HG02623 (cell line): ENCODE measurements around the gene AARS1.
"Not testable (repeated sequence)": the region's sequence is repeated elsewhere in the genome, so short reads cannot be mapped to it uniquely, and the experiment has no call there.

Source experiments
- ATAC-seq: cut with Tn5 transposase; IDR thresholded peaks from one replicate; pipeline ENCODE4 v1.9.1; 2021; ENCODE audit warnings: moderate library complexity; ENCODE audit not compliant: unreplicated experiment

The AARS1 gene

DNA sequence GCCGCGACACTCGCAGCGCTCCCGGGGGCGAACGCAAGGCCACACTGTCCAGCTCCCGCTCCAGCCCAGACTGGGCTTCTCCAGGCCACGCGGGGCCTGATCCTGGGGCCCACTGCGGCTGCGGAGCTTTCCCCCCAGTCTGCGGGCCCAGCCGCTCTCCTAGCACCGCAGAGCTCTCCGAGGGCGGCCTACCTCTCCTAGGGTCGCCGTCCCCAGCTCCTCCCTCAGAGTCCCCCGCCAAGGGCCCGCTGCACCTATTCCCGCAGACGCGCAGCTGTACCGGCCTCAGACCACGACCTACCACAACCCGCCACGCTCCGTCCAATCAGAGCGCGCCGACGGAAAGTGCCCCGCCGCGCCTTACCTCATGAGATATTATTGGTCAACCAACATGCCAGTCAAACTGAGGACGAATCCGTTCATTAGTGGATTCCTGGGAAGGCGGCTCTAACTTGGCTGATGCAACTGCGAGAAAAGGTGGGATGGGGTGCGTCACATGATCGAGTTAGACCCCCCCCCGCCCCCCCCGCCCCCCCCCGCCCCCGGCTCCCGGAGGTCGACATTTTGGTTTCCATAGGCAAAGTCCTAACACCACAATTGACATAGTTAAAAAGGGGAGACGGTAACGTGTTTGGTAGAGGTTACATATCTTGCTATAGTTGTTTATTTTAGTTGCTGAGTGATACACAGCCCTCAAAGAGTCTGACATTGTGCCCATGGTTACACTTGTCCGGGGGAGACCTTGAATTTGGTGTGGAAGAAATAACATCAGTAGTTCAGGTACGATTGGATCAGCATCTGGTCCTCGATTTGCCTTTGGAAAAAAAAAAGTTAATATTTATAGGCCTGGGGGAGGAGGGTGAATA lies at the start of gene AARS1:
Gene AARS1 (minus strand): TSS at position 278 of the 866 bp plus-strand sequence. CDS start 6,743 bp downstream, outside the sequence.
- ATAC-seq: peak; percentile 95

DNA sequence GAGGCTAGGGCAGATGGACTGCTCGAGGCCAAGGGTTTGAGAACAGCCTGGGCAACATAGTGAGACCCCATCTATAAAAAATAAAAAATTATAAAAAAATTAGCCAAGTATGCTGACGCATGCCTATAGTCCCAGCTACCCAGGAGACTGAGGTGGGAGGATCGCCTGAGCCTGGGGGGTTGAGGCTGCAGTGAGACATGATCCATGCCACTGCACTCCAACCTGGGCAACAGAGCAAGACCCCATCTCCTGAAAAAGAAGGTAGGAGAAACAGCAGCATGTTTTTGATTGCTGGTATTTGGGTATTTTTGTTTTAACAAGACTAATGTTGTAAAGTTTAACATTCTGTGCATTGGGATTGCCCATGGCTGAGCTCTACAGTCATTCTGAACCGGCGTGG lies 48.5 kb upstream of the AARS1 start:
- ATAC-seq: no peak

DNA sequence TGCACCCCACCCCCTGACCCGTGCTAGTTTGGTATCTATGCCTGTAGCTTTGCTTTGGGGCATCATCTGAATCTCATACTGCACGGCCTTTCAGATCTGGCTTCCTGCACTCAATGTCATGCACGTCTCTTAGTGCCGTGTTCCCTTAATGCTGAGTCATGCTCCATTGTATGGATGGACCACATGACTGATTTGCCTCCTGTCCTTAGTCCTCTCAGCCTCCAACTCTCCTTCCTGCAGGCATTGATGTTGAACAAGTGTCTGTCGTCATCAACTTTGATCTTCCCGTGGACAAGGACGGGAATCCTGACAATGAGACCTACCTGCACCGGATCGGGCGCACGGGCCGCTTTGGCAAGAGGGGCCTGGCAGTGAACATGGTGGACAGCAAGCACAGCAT lies 43.4 kb upstream of the AARS1 start:
- not testable (repeated sequence) for ATAC-seq

DNA sequence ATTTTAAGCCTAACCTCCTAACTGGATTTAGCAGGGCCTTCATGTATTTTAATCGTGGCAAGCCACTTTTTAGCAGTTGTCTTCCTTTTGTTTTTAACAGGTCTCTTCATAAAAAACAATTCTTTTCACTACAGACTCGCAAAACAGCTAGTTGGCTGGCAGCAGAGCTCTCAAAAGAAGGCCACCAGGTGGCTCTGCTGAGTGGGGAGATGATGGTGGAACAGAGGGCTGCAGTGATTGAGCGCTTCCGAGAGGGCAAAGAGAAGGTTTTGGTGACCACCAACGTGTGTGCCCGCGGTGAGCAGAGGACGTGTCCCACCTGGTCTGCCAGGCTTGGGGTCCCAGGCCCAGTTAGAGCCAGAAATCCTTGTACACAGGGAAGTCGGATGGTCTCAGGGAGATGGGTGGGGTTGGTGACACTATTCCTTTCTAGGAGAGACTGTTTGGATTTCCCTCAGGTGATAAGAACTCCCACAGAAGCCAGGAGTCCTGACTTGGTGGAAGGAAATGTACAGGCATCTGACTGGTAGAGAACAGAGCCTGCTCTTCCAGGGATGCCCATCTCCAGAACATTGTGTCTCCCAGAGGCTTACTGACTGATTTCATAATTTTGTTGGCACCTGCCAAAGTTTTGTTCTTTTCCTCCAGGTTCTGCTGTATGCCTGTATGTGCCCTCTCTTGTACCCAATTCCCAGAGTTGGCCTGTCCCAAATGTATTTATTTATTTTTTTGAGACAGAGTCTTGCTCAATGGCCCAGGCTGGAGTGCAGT lies 42.5 kb upstream of the AARS1 start:
- ATAC-seq: no peak

DNA sequence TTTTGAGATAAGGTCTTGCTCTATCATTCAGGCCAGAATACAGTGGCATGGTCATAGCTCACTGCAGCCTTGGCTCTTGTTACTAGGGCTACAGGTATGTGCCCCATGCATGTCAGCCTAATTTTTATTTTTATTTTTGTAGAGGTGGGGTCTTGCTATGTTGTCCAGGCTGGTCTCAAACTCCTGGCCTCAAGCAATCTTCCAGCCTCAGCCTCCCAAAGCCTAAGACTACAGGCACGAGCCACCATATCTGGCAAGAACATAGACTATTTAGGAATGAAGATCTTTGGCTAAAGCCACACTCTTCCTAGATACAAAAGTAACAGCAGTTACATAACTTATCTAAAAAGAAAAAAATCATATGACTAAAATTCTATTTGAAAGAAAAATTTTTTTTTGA lies 41.8 kb upstream of the AARS1 start:
- no peak for ATAC-seq

DNA sequence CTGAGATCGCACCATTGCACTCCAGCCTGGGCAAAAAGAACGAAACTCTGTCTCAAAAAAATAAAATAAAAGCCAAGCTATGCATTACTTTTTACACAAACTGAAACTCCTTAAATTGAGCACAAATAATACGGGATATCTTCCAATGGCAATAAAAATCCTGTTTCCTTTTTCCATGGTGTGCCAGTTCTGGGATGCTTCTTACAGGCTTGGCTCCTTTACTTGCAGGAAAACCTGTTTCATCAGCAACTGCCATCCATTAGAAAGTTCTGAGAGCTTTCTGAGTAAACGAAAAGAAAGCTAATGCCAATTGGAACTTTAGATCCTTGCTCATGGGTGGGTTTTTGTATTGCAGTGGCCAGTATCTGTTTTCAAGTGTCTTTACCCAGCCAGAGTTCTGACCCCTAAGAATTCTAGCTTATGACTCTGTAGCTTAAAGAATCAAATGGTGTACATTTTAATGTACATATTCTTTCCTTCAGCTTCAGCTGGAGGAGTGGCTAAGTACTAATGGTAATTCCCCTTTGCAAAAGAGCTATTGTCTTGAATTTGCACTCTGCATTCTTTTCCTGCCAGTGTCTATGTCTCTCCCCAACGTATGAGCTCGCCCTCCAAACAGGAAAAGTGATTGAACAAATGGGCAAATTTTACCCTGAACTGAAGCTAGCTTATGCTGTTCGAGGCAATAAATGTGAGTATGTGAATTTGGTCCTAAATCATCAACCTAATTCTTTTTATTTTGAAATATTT lies 35.9 kb upstream of the AARS1 start:
- no peak for ATAC-seq

DNA sequence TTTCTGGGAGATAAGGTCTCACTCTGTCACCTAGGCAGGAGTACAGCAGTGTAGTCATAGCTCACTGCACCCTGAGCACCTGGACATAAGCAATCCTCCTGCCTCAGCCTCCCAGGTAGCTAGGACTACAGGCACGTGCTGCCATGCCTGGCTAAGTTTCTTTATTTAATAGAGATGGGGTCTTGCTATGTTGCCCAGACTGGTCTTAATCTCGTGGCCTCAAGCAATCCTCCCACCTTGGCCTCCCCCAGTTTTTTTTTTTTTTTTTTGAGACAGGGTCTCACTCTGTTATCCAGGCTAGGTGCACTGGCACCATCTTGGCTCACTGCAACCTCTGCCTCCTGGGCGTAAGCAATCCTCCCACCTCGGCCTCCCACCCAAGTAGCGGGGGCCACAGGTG lies 30.8 kb upstream of the AARS1 start:
- ATAC-seq: no peak

DNA sequence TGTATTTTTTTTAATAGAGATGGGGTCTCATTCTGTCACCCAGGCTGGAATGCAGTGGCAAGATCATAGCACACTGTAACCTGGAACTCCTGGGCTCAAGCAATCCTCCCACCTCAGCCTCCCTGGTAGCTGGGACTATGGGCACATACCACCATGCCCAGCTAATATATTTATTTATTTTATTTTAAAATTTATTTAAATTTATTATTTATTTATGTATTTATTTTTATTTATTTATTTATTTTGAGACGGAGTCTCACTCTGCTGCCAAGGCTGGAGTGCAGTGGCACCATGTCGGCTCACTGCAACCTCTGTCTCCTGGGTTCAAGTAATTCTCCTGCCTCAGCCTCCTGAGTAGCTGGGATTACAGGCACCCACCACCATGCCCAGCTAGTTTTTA lies 18.4 kb upstream of the AARS1 start:
- not testable (repeated sequence) for ATAC-seq

DNA sequence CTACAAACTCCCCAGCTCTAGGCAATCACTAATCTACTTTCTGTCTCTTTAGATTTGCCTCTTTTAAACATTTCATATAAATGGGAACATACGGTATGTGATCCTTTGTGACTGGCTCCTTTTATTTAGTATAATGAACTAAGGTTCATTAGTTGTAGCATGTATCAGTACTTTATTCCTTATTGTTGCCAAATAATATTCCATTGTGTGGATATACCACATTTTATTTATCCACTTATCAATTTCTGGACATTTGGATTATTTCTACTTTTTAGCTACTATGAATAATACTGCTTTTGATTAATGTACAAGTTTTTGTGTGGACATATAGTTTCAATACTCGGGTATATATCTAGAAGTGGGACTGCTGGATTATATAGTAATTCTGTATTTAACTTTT lies 17.6 kb upstream of the AARS1 start:
- no peak for ATAC-seq

DNA sequence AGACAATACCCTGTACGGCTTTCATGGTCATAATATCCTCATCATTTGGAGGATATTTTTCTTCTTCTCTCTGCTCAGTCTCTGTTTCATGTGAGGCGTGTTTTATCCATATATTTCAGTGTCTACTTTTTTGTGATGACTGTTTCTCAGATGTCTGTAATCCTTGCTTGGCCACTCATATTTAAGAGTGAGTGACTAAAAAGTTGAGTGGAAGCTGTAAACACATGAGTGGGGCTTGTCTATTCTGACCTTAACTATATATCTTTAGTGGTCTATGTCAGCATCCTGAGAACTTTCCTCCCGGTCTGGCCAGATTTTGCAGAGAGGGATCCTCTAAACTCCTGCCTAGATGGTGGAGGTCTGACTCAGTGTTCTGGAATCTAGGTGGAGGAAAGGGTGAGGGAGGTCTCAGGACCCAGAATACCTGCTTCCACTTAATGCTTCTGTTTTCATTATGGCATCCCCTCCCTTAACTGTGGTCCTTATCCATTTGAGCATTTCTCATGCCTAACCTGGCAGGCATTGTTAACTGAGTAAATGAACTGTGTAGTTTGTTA lies 15.7 kb upstream of the AARS1 start:
- ATAC-seq: no peak

DNA sequence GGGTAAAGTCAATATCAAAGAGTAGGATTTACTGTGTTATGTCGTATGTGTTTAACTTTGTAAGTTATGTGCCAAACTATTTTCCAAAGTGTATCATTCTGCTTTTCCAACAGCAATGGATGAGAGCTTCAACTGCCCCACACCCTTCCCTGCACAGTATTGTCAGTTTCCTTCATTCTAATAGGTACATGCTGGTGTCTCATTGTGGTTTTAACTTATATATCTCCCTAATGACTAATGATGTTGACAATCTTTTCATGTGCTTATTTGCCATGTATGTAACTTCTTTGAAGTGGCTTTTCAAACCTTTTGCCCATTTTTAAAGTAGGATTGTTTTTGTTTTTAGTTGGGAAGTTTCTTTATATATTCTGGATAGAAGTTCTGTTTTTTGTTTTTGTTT lies 13.4 kb upstream of the AARS1 start:
- ATAC-seq: no peak

DNA sequence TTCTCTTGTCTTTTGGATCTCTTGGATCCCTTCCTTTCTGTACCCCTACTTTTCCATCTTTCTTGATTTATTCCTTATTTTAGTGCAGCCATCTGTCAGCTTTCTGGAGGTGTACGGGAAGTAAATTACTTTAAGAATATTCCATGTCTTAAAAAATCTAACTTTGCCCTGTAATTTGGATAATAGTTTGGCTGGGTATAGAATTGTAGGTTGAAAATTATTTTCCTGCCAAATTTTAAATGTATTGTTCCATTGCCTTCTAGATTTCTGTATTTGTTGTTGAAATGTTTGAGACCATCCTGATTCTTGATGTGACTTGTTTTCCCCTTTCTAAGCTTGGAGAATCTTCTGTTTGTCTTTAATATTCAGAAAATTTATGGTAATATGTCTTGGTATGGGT lies 11.8 kb upstream of the AARS1 start:
- ATAC-seq: no peak

DNA sequence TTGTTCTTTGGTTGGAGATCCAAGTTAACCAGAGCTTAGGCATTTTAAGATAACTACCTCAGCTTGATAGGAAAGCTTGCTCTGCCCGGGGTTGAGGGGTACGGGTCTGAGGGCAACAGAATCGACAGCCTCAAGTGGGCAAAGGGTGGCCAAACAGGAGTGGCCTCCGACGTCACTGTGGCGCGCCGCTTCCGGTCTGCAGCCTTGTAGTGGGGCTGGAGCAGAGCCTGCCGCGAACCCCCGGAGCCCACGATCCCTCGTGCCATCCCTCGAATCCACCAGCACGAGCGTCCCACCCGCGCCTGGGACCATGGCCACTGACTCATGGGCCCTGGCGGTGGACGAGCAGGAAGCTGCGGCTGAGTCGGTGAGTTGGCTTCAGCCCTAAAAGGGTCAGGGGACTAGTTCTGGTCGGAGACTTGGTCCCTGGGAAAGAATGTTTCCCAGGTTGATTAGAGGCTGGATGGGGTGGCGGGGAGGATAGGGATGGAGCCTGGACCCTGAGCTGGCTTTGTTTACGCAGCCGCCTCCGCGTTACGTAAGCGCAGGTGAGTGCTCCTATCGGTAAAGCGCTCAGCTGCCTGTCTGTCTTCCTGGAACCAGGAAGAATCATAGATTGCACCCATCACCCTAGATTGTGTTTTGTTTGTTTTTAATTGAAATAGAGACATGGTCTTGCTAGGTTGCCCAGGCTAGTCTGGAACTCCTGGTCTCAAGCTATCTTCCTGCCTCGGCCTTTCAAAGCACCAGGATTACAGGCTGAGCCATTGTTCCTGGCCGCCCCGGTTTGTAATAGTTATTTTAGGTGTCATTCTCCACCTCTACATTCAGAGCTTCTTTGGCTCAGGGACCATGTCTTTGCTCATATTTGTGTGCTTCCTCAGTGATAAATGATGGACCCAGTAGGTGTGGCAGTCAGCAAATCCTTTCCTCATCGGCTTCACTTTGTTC lies 10.0 kb upstream of the AARS1 start, which contains the start of gene DDX19B:
Gene DDX19B (plus strand): TSS at position 199 of the 951 bp plus-strand sequence. CDS start 112 bp downstream, at position 311.
- ATAC-seq: peak; percentile 78

DNA sequence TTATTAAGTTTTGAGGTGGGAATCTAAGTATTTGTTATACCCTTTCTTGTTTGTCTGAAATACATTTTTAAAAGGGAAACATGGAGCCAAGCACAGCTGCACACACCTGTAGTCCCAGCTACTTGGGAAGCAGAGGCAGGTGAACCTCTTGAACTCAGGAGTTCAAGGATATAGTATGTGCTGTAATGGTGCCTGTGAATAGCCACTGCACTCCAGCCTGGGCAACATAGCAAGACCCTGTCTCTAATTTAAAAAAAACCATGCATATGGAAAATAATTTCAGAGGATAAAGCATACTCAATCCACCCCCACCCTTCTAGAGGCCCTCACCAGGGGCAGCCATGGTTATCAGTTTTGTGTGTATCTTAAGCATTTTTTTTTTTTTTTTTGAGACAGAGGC lies 6.3 kb upstream of the AARS1 start:
- no peak for ATAC-seq

DNA sequence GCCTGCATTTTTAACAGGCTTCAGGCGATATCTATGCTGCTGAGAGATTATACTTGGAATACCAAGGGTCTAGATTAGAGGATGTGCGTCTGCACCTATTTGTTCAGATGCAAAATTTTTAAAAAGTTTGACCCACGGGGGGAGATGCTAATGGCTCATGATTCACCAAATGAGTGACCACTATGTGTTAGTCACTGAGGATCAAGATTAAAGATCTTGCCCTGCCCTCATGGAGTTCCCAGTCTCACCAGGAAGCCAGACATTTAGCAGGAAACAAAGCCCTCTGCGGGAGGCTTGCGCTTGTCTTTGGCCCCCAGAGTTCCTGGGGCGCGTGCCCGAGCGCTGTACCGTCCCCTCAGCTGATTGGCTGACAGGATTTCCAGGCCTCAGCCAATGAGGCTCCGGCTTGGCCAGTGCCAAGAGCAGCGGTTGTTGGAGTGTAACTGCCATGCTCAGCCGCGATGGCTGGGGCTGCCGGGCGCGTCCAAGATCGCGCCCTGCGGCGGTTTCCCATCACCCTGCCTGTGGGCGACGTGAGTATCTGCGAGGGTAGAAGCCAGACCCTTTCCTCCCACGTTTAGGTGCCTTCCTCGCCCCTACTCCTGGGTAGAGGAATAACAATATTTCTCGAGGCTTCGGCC lies 5.2 kb upstream of the AARS1 start:
- ATAC-seq: no peak

DNA sequence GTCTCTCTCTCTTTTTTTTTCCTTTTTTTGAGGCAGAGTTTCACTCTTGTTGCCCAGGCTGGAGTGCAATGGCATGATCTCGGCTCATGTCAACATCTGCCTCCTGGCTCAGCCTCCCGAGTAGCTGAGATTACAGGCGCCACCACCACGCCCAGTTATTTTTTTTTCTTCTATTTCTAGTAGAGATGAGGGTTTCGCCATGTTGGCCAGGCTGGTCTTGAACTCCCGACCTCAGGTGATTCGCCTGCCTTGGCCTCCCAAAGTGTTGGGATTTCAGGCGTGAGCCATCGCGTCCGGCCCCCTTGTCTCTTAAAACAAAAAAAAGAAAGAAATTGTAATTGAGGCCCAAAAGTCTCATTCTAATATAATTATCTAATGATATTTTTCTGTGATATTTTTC lies 2.8 kb upstream of the AARS1 start:
- not testable (repeated sequence) for ATAC-seq

DNA sequence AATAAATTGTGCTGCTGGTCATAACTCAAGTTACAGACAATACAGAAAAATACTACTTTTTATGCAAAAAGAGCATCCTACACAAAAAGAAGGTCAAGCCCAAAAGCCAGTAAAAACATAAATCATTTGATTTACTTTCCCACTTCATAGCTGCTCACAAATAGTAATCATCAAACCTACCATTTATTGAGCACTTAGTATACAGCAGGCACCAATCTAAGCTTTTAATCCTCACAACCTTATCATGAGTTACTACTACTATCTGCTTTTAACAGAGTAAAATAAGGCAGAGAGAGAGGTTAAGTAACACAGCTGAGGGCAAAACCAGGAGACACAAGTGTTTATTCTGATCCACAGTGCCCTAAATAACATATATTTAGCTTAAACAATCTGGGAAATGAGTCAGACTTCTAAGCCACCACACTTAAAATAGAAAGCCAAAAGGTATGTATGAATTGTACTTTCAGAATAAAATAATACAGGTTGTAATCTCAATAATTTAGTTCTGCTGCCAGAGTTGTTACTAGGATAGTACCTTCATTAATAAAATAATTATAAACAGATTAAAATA lies 1.7 kb upstream of the AARS1 start:
- no peak for ATAC-seq

DNA sequence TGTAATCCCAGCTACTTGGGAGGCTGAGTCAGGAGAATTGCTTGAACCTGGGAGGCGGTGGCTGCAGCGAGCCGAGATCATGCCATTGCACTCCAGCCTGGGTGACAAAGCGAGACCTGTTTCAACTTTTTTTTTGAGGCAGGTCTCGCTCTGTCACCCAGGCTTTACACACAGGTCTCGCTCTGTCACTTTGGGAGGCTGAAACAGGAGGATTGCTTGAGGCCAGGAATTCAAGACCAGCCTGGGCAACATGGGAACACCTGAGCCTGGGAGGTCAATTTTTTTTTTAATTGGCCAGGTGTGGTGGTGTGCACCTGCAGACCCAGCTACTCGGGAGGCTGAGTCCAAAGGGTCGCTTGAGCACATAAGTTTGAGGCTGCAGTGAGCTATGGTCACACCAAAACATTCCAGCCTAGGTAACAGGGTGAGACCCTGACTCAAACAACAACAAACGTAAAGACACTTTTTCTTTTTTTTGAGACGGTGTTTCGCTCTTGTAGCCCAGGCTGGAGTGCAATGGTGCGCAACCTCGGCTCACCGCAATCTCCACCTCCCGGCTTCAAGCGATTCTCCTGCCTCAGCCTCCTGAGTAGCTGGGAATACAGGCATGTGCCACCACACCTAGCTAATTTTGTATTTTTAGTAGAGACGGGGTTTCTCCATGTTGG lies 1.9 kb downstream of the AARS1 start:
- not testable (repeated sequence) for ATAC-seq
